SK-N-SH (cell line): ENCODE measurements around the gene SLC35A3. TPM values are rescaled to one million over a fixed set of nuclear protein-coding genes. Genes with fewer than 3 reads are reported as not detected.

Experiments used
- CTCF ChIA-PET: fragments of 300-600, 350-600 bp; formaldehyde crosslinking; extraction: SDS; loops from one replicate; lab custom pipeline; 2021; lab: Yijun Ruan, JAX
- POLR2A ChIA-PET: fragments of 350-600 bp; sonication (Branson Sonifier 250); formaldehyde crosslinking; extraction: SDS; loops from one replicate; lab custom pipeline; 2020; ENCODE audit warnings: antibody characterized with exemption, inconsistent platforms; lab: Yijun Ruan, JAX
- DNase-seq: peaks from one replicate; pipeline ENCODE4 v3.0.0; 2012
- H2AFZ ChIP-seq: fragments of 200-600 bp; sonication (generic); 2 replicates; pipeline ENCODE4 v1.8.1; 2016; ENCODE audit warnings: antibody characterized with exemption, mild to moderate bottlenecking, low read depth
- H3F3A ChIP-seq: fragments of 200-600 bp; sonication (generic); replicated peaks from 2 replicates; pipeline ENCODE3; 2016; ENCODE audit warnings: antibody characterized with exemption, mild to moderate bottlenecking; ENCODE audit not compliant: insufficient read depth
- H3K27ac ChIP-seq, 2 experiments: fragments of 200-500 bp in 1 of 2; fragments of 200-600 bp in 1 of 2; sonication (Bioruptor generic) in 1 of 2; sonication (generic), shearing (Covaris generic) in 1 of 2; 2 replicates each; pipeline versions ENCODE4 v1.5.1 to v1.6.1; 2014 to 2016; ENCODE audit warnings: low read depth in 2 of 2, inconsistent platforms in 1 of 2, low read length in 1 of 2, mild to moderate bottlenecking in 1 of 2, mixed read lengths in 1 of 2
- H3K27me3 ChIP-seq: fragments of 200-600 bp; sonication (generic), shearing (Covaris generic); 2 replicates; pipeline ENCODE4 v1.6.1; 2016; ENCODE audit warnings: mixed run types; ENCODE audit not compliant: insufficient read depth
- H3K36me3 ChIP-seq, 2 experiments: fragments of 200-500 bp in 1 of 2; fragments of 200-600 bp in 1 of 2; sonication (Bioruptor generic) in 1 of 2; sonication (generic) in 1 of 2; replicated peaks in 1 of 2; 2 replicates each; pipeline versions ENCODE3 to v1.5.1; 2014 to 2016; ENCODE audit warnings: low read length in 1 of 2, mild to moderate bottlenecking in 1 of 2; ENCODE audit not compliant: insufficient read depth in 2 of 2, control insufficient read depth in 1 of 2
- H3K4me1 ChIP-seq, 2 experiments: fragments of 200-500 bp in 1 of 2; fragments of 200-600 bp in 1 of 2; sonication (Bioruptor generic) in 1 of 2; sonication (generic), shearing (Covaris generic) in 1 of 2; 2 replicates each; pipeline versions ENCODE4 v1.5.1 to v1.6.1; 2014 to 2016; ENCODE audit warnings: low read depth in 1 of 2, low read length in 1 of 2, mixed run types in 1 of 2; ENCODE audit not compliant: insufficient read depth in 2 of 2, control insufficient read depth in 1 of 2
- H3K4me2 ChIP-seq: fragments of 200-600 bp; sonication (generic), shearing (Covaris generic); 2 replicates; pipeline ENCODE4 v1.6.1; 2017; ENCODE audit warnings: mixed run types
- H3K4me3 ChIP-seq, 2 experiments: fragments of 200-500 bp in 1 of 2; fragments of 200-600 bp in 1 of 2; sonication (Bioruptor generic) in 1 of 2; sonication (generic), shearing (Covaris generic) in 1 of 2; 2 replicates each; pipeline versions ENCODE4 v1.5.1 to v1.8.1; 2014 to 2016; ENCODE audit warnings: low read depth in 2 of 2, inconsistent platforms in 1 of 2, low read length in 1 of 2, mild to moderate bottlenecking in 1 of 2, mixed read lengths in 1 of 2, moderate library complexity in 1 of 2
- H3K79me2 ChIP-seq: fragments of 200-600 bp; sonication (generic); 2 replicates; pipeline ENCODE4 v1.8.1; 2017; ENCODE audit warnings: mild to moderate bottlenecking; ENCODE audit not compliant: insufficient read depth
- H3K9ac ChIP-seq: fragments of 200-600 bp; sonication (generic); 2 replicates; pipeline ENCODE4 v1.6.1; 2017; ENCODE audit warnings: mixed run types
- H3K9me2 ChIP-seq: fragments of 200-600 bp; sonication (generic); 2 replicates; pipeline ENCODE4 v1.6.1; 2017; ENCODE audit warnings: mixed run types
- H3K9me3 ChIP-seq: fragments of 200-600 bp; sonication (generic); 2 replicates; pipeline ENCODE4 v1.6.1; 2017; ENCODE audit warnings: mixed run types, mild to moderate bottlenecking, moderate library complexity
- H4K20me1 ChIP-seq: fragments of 200-600 bp; sonication (generic); 2 replicates; pipeline ENCODE4 v1.6.1; 2017; ENCODE audit warnings: mild to moderate bottlenecking, mixed run types; ENCODE audit not compliant: insufficient read depth
- EP300 ChIP-seq, 2 experiments: IDR thresholded peaks; 2 replicates each; pipeline versions ENCODE4 v1.4.0 to v1.6.1; 2012; ENCODE audit warnings: borderline replicate concordance in 1 of 2, low read depth in 1 of 2, low read length in 1 of 2
- FOXJ3 ChIP-seq: sonication (generic); formaldehyde crosslinking; IDR thresholded peaks from 2 replicates; pipeline ENCODE4 v1.5.1; 2020; ENCODE audit warnings: mild to moderate bottlenecking, missing genetic modification reagents
- JUND ChIP-seq: IDR thresholded peaks from 2 replicates; pipeline ENCODE4 v1.4.0; 2012
- MXI1 ChIP-seq: IDR thresholded peaks from 2 replicates; pipeline ENCODE4 v1.6.1; 2012; ENCODE audit warnings: mild to moderate bottlenecking, low read depth, low read length, improper control_type of control experiment
- NFIC ChIP-seq: IDR thresholded peaks from 2 replicates; pipeline ENCODE4 v1.4.0; 2012; ENCODE audit warnings: borderline replicate concordance
- POLR2AphosphoS5 ChIP-seq: IDR thresholded peaks from 2 replicates; pipeline ENCODE4 v1.6.1; 2012; ENCODE audit warnings: low read depth, low read length
- RAD21 ChIP-seq: IDR thresholded peaks from 2 replicates; pipeline ENCODE4 v1.6.1; 2012; ENCODE audit warnings: mild to moderate bottlenecking, low read length
- REST ChIP-seq: IDR thresholded peaks from 2 replicates; pipeline ENCODE4 v1.6.1; 2012; ENCODE audit warnings: mild to moderate bottlenecking, low read depth, low read length, moderate library complexity
- SIN3A ChIP-seq: IDR thresholded peaks from 2 replicates; pipeline ENCODE4 v1.6.1; 2012; ENCODE audit warnings: low read depth, mild to moderate bottlenecking, low read length, moderate library complexity, borderline replicate concordance
- TAF1 ChIP-seq: IDR thresholded peaks from 2 replicates; pipeline ENCODE4 v1.6.1; 2012; ENCODE audit warnings: low read depth, mild to moderate bottlenecking, low read length, moderate library complexity, borderline replicate concordance
- TCF12 ChIP-seq: IDR thresholded peaks from 2 replicates; pipeline ENCODE4 v1.4.0; 2012
- TEAD4 ChIP-seq: IDR thresholded peaks from 2 replicates; pipeline ENCODE4 v1.4.0; 2012; ENCODE audit warnings: mild to moderate bottlenecking, borderline replicate concordance; ENCODE audit not compliant: insufficient read depth
- YY1 ChIP-seq: IDR thresholded peaks from 2 replicates; pipeline ENCODE4 v1.4.0; 2012; ENCODE audit warnings: low read depth, mild to moderate bottlenecking
- WGBS: methylation state at CpG from one replicate; pipeline ENCODE4 v1.1.6; 2017; ENCODE audit warnings: low lambda C conversion rate; 5-methylcytosine and 5-hydroxymethylcytosine counted together
- polyA plus RNA-seq, 3 experiments: library from polyadenylated mRNA; depleted of rRNA; stranded (reverse); fragments of >200 nt; gene quantifications; 2 replicates each; pipeline ENCODE4 v1.2.3, GENCODE V29; 2012

The SLC35A3 gene
- polyA plus RNA-seq, 1 of the 3 experiments (the other 2 are of a cell fraction) = 5.7 TPM

GRCh38 chr1:100010804-100011203, 41.0 kb downstream of the SLC35A3 start:
- TF ChIP-seq EP300 (IDR thresholded peaks at IDR 0.05; ENCODE audit: borderline replicate concordance in 1 of 2, low read depth in 1 of 2, low read length in 1 of 2) = no peak
- no peak for TF ChIP-seq FOXJ3 (CRISPR knock-in tag)
- no peak for TF ChIP-seq SIN3A
- TF ChIP-seq TAF1 = no peak
- no peak for TF ChIP-seq TEAD4
- TF ChIP-seq TCF12 = no peak
- TF ChIP-seq MXI1 = no peak
- TF ChIP-seq YY1 = no peak
- TF ChIP-seq JUND = no peak
- TF ChIP-seq NFIC = no peak
- no peak for TF ChIP-seq POLR2AphosphoS5
- TF ChIP-seq RAD21 = no peak
- no peak for TF ChIP-seq REST
- TF ChIP-seq, all 33 proteins: peak for 0
- H2AFZ ChIP-seq = no peak overlapping the region
- no peaks in the 10 kb centered on the region for H3K4me1 ChIP-seq
- no peak for DNase-seq
- ChIA-PET CTCF (no interaction called here), POLR2A (no interaction called here)
- H3K27me3 ChIP-seq = no peaks in the 10 kb centered on the region
- H3K9me3 ChIP-seq = no peaks in the 10 kb centered on the region
- no peak overlapping the region for H3K4me2 ChIP-seq
- no peaks in the 10 kb centered on the region for H3F3A ChIP-seq
- WGBS = 93% methylated on average over 1 of the region's 1 CpG
- H3K4me3 ChIP-seq = no peak overlapping the region
- no peaks in the 10 kb centered on the region for H3K9me2 ChIP-seq
- H3K27ac ChIP-seq = no peak overlapping the region
- H3K9ac ChIP-seq = no peak overlapping the region
- no peaks in the 10 kb centered on the region for H4K20me1 ChIP-seq
- peaks cover 5 to 33% of the 10 kb centered on the region in 2 experiments for H3K36me3 ChIP-seq
- H3K79me2 ChIP-seq = peaks cover 15% of the 10 kb centered on the region

- no peaks in the 10 kb centered on the region for H3K79me2 ChIP-seq
- no peak overlapping the region for H3K4me2 ChIP-seq
- H3K4me3 ChIP-seq = no peak overlapping the region
- no peaks in the 10 kb centered on the region for H3K4me1 ChIP-seq
- TF ChIP-seq MXI1 = no peak
- no peak for DNase-seq
- H3K27me3 ChIP-seq = no peaks in the 10 kb centered on the region
- no peaks in the 10 kb centered on the region for H3K9me2 ChIP-seq
- H4K20me1 ChIP-seq = no peaks in the 10 kb centered on the region
- ChIA-PET POLR2A (no interaction called here), CTCF (no interaction called here)
- H3K27ac ChIP-seq = no peak overlapping the region
- no peak overlapping the region for H3K9ac ChIP-seq
- 92% methylated on average over 1 of the region's 1 CpG for WGBS
- no peaks in the 10 kb centered on the region for H3K9me3 ChIP-seq
- peaks cover 4% of the 10 kb centered on the region for H3F3A ChIP-seq
- H3K36me3 ChIP-seq = peaks cover 7 to 38% of the 10 kb centered on the region in 2 experiments
- no peak overlapping the region for H2AFZ ChIP-seq
These were observed 49.4 kb downstream of the SLC35A3 start for GRCh38 chr1:100019220-100019619.
